Measurements from ENCODE around the gene CLEC2L.

DNA sequence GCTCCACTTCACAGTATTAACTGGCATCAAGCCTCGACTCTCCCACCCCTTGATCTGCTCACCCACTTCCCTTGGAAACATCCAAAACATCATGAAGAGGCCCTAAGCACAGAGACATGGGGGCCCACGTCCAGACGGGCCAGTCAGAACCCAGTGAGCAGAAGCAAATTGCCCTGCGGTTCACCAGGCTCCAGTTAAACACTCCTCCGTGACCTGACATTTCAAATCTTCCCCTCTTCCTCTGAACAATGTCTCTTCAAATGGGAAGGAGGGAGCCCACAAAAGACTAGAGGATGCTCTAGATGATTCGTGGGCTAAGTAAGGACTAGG lies 44.8 kb downstream of the CLEC2L start:
- TF ChIP-seq, protein P1, sequence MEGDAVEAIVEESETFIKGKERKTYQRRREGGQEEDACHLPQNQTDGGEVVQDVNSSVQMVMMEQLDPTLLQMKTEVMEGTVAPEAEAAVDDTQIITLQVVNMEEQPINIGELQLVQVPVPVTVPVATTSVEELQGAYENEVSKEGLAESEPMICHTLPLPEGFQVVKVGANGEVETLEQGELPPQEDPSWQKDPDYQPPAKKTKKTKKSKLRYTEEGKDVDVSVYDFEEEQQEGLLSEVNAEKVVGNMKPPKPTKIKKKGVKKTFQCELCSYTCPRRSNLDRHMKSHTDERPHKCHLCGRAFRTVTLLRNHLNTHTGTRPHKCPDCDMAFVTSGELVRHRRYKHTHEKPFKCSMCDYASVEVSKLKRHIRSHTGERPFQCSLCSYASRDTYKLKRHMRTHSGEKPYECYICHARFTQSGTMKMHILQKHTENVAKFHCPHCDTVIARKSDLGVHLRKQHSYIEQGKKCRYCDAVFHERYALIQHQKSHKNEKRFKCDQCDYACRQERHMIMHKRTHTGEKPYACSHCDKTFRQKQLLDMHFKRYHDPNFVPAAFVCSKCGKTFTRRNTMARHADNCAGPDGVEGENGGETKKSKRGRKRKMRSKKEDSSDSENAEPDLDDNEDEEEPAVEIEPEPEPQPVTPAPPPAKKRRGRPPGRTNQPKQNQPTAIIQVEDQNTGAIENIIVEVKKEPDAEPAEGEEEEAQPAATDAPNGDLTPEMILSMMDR (conservative IDR thresholded peaks at IDR 0.05 in 1 of 2, IDR thresholded peaks at IDR 0.05 in 1 of 2; ENCODE audit: low read depth in 1 of 2, low read length in 2 of 2), result no peak
- TF ChIP-seq EZH2 (IDR thresholded peaks at IDR 0.05; ENCODE audit: low read length, missing control alignments), result no peak
